ENCODE measurements around the gene ADD3. TPM values are rescaled to one million over a fixed set of nuclear protein-coding genes. Genes with fewer than 3 reads are reported as not detected.
A peak's percentile ranks its signal among the peaks of the same experiment; 100 is the strongest.

ADD3 gene, protein sequence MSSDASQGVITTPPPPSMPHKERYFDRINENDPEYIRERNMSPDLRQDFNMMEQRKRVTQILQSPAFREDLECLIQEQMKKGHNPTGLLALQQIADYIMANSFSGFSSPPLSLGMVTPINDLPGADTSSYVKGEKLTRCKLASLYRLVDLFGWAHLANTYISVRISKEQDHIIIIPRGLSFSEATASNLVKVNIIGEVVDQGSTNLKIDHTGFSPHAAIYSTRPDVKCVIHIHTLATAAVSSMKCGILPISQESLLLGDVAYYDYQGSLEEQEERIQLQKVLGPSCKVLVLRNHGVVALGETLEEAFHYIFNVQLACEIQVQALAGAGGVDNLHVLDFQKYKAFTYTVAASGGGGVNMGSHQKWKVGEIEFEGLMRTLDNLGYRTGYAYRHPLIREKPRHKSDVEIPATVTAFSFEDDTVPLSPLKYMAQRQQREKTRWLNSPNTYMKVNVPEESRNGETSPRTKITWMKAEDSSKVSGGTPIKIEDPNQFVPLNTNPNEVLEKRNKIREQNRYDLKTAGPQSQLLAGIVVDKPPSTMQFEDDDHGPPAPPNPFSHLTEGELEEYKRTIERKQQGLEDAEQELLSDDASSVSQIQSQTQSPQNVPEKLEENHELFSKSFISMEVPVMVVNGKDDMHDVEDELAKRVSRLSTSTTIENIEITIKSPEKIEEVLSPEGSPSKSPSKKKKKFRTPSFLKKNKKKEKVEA
- 115 TPM for total RNA-seq
- long read RNA-seq, full-length matches to known transcripts = 225 of 295 reads
- long read RNA-seq, partial matches to known transcripts = 19 of 295 reads
- long read RNA-seq, other reads (novel, unspliced or antisense) = 51 of 295 reads

DNA sequence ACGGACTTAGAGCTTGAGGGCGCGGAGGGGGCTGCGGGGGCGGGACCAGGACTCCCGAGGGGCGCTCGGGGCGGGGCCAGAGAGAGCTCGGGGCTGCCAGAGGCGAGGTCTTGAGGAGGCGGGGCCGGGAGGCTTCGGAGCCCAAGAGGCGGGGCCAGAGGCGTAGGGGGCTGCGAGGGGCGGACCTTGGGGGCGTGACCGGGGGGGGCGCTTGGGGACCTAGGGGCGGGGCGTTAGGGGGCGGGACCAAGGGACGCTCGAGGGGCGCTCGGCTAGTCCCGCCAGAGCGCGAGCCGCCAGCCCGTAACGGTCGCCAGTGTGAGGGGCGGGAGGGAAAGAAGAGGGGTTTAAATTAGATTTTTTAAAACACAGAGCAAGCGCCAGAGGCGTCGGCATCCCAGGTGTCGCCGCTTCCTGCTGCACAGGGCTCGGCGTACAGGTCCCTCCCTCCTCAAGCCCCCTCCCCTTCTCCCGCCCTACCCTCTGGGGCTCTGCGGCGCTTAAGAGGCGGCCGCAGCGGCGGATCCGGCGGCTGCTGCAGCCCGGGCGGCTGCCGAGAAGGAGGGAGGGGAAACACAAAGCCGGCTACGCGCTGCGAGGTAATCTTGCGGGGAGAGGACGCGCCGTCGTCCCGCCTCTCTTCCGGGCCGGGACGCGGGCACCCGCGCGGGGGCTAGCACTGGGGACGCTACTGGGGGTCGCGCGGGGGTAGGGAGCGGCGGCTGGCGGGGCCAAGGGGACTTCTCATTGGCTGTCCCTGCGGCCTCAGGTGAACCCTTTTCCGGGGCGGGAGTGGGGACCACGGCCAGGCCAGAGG is at the start of gene ADD3:
TSS of gene ADD3 (plus strand) at position 284 of the 817 bp plus-strand sequence. CDS start 92,670 bp downstream, outside the sequence.
- intact Hi-C loops (cut with DNase I) = loop anchor here (10.0 kb wide), 2 partner anchors 107 to 113 kb away; no protein-coding TSS in a partner anchor
- peak; percentile 97 for DNase-seq
- peak; percentile 91 for ATAC-seq (ENCODE audit: poor library complexity)

DNA sequence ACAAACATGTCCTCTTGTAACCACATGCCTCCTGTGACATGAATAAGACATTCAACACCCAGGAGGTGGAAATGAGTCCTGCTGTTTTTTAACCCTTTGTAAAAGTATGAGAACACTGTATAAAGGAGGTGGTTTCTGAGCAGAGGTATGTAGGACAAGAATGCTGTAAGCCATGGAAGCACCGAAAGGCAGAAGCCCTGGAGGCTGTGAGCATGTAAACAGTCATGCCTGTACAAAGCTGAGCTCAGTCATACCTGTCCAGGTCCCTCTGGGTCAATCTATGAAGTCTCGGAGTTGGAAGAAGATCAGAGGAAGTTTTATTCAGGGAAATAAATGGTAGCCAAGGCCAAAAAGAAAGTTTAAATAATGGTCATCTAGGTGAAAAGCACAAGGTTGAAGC is 49.7 kb upstream of the ADD3 start:
- intact Hi-C loops (cut with DNase I) = no loop called here
- no peak for DNase-seq
- no peak for ATAC-seq (ENCODE audit: poor library complexity)

DNA sequence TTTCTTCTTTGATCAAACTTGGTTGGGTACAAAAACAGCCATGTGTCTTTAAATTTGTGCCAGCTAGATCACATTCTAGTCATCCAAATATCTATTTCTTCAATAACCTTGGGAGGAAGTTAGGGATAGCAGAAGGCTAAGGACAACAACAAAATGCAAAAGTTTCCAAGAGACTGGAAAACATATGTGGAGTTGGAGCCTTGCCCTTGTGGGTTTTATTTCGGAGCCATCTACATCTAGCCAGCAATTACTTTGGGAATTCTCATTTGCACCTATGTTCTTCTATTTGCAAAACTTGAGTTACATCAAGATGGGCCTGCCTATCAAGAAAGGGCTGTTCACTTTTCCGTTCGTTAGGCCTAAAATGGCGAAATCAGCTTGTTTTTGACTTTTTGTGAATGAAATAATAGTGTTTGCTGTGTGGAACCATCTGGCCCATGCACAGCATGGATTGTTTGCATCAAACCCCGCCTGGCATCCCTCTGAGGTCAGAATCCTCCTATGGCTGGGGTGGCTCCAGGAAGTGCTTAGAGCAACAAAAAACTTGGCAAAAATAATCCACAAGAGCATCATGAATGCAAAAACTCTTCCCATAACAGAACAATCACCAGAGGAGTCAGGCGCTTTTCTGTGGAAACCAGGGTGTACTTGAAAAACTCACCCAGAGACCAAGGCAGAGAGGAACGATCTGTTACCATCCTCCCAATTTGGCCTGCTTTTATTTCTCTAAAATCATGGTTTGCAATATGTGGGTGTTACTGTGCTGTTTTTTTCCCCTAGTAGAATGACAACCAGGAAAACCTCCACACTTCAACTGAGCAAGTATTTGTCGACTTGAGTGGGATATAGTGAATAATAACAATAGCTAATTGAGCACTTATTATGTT is 48.3 kb upstream of the ADD3 start:
- intact Hi-C loops (cut with DNase I) = no loop called here
- ATAC-seq (ENCODE audit: poor library complexity) (no peak), DNase-seq (no peak)

DNA sequence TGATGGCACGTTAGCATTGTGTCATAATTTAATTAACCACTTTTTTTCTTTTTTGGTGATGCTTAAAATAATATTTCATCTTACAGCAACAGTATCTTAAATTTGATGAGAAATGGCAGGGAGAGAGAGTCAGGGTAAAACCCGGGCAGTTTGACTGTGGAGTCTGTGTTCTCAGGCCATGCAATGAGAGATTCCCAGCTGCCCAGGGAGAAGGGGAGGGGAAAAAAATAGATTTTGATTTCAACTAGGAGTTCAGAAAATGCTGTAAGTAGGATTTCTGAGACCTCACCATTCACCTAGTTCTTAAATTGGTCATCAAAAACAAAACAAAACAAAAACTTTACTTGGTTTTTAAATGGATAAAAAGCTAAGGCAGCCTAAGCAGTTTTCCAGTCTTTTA is 47.1 kb upstream of the ADD3 start:
- ATAC-seq (ENCODE audit: poor library complexity) (no peak), DNase-seq (no peak)
- intact Hi-C loops (cut with DNase I) = no loop called here

DNA sequence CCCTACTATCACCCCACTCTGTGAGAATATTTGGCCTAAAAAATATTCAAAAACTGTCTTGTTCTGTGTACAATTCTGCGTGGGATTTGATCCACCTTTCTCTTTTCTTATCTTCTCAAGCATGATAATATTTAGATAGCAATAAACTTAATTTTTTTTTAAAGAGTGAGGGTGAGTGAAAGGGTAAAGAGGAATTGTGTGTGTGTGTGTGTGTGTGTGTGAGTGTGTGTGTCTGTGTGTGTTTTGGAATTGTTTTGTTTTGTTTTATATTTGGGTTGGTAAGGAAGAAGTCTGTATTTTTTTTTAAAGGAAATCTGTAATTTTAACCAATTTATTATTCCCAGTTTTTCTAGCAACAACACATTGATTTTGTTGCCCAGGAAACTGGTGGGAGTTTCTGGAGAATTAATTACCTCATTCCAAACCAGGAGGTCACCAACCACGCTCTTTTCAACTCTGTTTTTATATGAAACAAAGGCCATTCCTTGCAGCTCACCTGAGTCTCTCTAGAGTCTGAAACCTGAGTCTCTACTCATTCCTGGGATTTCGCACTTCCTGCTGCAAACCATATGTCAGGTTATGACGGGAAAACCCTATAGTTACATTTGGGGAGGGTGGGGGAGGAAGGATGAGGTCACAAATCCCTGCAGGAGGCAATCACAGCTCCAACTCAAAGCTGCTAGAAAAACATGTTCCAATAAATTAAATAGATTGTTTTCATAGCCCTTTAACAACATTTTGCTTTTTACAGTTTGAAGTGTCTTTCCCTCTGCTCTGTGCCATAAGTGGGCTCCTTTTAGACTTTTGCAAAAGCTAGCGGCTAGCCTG is 46.4 kb upstream of the ADD3 start:
- ATAC-seq (ENCODE audit: poor library complexity) (no peak), DNase-seq (no peak)
- intact Hi-C loops (cut with DNase I) = no loop called here

DNA sequence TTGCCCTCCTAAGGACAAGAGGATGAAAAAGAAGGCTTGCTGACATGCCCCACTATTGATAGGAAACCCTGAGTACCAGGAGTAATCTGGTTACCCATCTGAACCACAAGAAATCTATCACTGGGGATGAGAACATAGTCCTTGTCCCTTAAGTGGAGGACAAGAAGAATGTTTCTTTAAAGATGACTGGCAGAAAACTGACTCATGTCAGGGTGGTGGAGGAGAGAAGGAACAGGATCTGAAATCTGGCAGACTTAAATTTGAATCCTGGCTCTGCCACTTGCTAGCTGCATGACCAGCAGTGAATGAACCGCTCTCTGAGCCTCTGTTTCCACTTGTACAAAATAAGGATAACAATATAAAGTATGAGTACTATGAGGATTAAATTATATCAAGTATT is 45.5 kb upstream of the ADD3 start:
- ATAC-seq (ENCODE audit: poor library complexity) (no peak), DNase-seq (no peak)
- intact Hi-C loops (cut with DNase I) = no loop called here

DNA sequence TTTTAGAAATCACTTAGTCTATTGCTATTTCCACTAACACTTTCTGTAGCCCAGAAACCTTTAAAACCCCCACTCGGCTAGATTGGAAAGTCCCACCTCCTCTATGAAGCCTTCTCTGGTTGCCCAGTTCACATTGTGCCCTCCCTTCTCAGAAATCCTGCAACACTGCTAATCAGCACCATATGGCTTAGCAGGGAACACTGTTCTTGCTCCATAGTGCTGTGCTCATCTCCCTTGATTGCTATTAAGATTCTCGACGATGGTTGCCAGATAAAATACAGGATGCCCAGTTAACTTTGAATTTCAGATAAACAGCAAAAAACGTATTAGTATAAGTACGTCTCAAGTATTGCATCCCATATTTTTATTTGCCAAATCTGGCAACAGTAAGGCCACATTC is 44.3 kb upstream of the ADD3 start:
- no peak for ATAC-seq (ENCODE audit: poor library complexity)
- intact Hi-C loops (cut with DNase I) = no loop called here
- DNase-seq = no peak

DNA sequence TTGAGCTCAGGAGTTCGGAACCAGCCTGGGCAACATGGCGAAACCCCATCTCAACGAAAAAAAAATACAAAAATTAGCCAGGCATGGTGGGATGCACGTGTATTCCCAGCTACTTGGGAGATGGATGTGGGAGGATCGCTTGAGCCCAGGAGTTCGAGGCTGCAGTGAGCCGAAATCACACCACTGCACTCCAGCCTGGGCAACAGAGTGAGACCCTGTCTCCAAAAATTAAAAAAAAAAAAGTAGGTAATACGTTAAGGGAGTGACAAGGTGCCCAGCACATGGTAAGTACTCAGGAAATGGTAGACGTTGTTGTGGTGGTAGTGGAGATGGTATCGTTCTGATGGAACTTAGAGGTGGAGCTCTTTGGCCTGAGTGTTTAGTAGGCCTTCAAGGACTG is 43.5 kb upstream of the ADD3 start:
- intact Hi-C loops (cut with DNase I) = no loop called here
- no peak for ATAC-seq (ENCODE audit: poor library complexity)
- DNase-seq = no peak

DNA sequence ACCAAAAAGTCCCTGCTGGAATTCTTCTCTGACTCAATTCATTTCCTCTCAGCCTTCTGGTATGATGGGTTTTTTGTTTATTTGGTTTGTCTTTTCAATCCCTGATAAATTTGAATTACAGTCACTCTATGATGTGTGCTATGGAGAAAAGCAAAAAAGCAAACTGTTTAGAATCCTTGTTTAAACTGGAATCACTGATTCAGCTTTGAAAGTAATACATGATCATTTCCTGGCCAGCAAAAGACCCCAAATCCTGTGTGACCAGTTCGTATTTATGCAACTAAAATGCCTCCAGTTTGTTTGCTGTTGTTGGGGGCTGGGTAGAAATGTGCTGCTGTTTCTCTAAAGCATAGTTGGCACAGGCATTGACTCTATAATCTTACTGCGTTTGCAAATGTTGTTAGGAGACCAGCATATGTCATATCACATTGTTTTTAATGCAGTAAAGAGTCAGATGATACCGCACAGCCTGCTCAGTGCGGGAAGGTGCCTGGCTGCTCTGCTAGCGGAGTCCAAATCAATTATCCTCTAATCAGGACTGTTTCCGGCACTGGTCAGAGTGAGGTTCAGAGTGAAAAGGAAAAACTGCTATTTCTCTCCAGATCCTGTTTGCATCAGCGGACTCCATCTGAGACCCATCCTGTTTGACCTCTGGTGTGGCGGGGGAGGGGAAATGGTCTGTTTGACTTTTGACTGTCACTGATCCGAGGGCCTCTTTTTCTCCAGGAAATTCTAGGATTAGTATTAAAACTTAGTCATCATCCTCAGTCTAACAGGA is 40.6 kb upstream of the ADD3 start:
- intact Hi-C loops (cut with DNase I) = no loop called here
- DNase-seq (no peak), ATAC-seq (ENCODE audit: poor library complexity) (peak; percentile 3)

DNA sequence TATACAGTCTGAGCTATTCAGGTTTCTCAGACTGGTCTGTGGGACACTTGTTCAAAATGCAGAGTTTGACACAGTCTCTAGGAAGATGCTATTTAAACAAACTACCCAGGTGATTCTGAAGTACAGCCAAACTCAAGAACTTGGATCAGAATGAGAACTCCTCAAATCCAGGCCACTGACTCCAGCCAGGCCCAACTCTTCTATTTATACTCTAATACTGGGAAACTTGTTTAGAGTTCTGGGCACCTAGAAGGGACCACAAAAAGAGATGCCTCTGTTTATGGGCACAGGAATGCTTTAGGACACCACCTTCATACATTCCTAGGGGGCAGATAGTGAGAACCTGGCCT is 40.1 kb upstream of the ADD3 start:
- intact Hi-C loops (cut with DNase I) = no loop called here
- peak; percentile 5 for ATAC-seq (ENCODE audit: poor library complexity)

DNA sequence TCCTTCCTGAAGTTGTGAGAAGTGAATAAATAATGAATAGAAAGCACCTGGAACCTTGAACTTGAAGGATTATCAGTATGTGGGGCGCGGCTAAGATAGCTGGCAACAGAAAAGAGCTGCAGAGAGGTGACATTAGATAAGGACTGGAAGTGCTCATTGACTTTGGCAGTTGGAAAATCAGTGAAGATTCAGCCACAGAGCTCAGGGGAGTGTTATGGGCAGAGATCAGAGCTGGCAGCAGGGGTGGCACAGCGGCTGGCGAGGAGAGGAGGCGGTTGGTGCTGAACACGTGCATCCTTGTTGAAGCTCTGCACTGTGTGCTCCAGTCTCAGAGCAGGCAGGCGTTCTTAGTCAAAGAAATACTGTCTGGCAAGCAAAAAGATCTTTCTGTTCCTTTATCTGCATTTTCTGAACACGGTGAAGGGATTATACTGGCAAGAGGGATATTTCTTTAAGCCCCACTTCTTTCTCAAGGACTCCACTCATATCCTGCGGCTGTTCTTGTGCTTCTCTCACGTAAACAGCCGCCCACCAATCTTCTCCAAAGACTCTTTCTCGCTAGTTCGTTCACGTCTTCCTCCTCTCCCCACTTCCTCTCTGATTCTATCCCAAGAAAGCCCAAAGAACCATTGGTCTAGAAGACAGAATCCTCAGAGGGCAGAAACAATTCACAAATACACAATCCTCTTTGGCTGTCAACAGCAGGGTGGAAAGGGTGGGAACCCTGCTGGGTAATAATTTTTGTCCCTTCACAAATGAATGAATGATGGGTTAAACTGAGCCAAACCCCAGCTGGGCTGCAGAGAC is 38.6 kb upstream of the ADD3 start:
- DNase-seq (no peak), ATAC-seq (ENCODE audit: poor library complexity) (peak; percentile 55)
- intact Hi-C loops (cut with DNase I) = no loop called here

More for the DNA sequence above, 40.1 kb upstream of the ADD3 start:
- DNase-seq = no peak

DNA sequence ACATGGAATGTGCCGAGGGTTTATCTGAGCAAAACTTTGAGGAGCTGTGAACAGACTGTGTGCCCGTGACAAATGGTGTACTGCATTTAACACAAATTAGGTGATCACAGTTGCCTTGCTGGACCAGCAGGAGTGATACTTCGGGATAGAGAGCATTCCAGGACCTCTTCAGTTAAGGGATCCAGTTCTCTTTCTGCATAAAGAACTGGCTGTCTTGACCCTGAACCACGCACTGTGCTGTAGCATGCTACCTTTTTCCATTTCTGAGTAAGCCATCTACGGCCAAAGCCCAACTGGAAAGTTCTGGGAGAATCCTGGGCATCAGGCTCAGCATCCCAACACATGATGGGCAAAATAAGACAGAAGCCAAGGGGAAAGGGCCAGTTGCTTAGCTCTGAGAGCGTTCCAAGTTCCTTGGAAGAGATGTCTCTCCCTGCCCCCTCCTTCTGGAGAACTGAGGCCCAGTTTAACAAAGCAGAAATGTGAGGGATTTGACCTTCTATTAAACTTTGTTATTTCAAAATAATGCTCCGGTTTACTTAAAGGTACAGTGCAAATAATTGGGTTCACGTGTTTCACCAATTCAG is 37.9 kb upstream of the ADD3 start:
- ATAC-seq (ENCODE audit: poor library complexity) (peak; percentile 8), DNase-seq (no peak)
- intact Hi-C loops (cut with DNase I) = loop anchor here (10.0 kb wide), 1 partner anchor 85 kb away; no protein-coding TSS in a partner anchor

DNA sequence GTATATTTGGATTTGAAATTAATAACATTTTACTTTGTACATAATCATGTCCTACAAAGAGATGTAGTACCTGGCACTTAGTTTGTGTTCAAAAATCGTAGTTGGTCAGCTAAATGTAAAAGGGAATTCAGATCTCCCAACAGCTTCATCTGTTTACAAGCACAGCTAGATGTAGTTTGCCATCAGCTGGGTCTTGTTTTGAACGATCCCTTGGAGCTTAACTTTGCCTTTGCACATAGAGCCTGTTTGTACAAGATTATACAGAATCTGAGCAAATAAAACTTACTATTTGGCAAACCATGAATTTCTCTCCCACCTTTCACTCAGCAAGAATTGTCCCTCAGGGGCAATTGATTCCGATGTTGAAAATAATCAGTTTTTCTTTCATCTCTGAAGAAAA is 36.1 kb upstream of the ADD3 start:
- ATAC-seq (ENCODE audit: poor library complexity) = no peak
- intact Hi-C loops (cut with DNase I) = loop anchor here (10.0 kb wide), 1 partner anchor 87 kb away; no protein-coding TSS in a partner anchor

DNA sequence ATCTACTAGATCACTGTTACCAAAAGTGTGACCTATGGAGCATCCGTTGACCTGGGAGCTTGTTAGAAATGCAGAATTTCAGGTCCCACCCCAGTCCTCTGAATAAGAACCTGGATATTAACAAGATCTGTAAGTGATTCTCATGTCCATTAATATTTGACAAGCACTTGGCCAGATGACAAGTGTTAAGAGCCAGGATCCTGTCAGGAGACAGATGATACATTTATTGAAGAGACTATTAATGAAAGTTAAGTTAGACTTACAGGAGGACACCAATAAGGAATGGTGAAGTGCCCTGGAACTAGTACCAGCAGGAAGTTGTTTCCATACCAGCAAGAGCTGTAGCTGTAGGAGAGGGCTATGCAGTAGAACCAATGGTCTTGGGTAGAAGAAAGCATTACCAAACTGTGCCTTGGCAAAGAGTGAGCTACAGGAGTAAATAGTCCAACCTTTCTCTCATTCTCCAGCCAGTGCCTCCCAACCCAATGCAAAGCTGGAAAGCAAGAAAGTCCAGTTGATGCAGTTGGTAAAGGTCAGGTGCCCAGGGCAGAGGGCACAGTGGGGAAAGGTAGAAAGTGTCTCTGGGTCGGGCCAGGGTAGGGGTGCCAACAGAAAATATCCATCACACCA is 35.3 kb upstream of the ADD3 start:
- intact Hi-C loops (cut with DNase I) = loop anchor here (10.0 kb wide), 1 partner anchor 88 kb away; no protein-coding TSS in a partner anchor
- ATAC-seq (ENCODE audit: poor library complexity) (no peak), DNase-seq (no peak)

More for the DNA sequence above, 36.1 kb upstream of the ADD3 start:
- DNase-seq = no peak

DNA sequence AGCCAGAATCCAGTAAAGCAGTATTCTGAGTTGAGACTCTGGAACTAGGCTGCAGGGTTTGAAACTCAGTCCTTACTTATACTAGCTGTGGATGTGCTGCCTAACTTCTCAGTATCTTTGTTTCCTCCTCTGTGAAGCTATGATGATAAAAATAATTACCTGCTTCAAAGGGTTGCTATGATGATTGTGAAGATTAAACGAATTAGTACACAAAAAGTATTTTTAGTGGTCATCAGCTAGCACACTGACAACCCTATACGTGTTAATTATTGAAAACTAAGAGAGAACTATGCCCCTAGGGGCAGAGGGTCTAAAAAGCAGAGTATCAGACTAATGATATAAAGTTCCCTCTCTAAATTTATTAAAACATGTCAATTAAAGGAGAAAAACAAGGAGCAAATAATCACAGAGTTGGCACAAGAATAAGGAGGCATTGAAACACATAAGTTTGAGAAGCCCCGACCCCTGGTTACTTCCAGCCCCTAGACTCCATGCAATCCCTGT is 34.4 kb upstream of the ADD3 start:
- DNase-seq = no peak
- intact Hi-C loops (cut with DNase I) = loop anchor here (10.0 kb wide), 1 partner anchor 89 kb away; no protein-coding TSS in a partner anchor

More for the DNA sequence above, 34.4 kb upstream of the ADD3 start:
- no peak for ATAC-seq (ENCODE audit: poor library complexity)

Measured in Right ventricle myocardium superior (tissue), 1 donor.